MM.1S (cell line): ENCODE data around the gene TNFSF4.

Source experiments
- EZH2phosphoT487 ChIP-seq: fragments of 300-600 bp; sonication (generic); IDR thresholded peaks from 2 replicates; pipeline ENCODE4 v1.6.1; 2018; ENCODE audit warnings: antibody characterized with exemption, low read length
- TF ChIP-seq, protein P1 (sequence below): fragments of 300-600 bp; sonication (generic); IDR thresholded peaks from 2 replicates; pipeline ENCODE4 v1.5.1; 2016; ENCODE audit warnings: antibody characterized with exemption, low read length, mixed read lengths

DNA sequence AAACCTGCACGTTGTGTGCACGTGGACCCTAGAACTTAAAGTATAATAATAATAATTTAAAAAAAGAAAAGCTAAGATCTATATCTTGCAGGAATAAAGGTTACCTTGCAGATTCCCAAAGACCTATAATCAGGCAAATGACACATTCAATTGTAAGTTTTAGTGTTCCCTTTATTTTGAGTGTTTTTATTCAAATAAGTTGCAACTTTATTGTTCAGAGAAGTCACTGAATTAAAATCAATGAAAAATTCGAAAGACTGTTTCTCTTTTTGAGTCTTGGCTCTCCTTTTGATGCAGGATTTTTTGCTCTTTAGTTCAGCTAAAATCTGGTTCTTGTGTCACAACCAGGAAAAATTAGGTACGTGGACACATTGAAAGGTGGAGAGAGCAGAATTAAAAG is 27.8 kb upstream of the TNFSF4 start:
- TF ChIP-seq, protein P1, sequence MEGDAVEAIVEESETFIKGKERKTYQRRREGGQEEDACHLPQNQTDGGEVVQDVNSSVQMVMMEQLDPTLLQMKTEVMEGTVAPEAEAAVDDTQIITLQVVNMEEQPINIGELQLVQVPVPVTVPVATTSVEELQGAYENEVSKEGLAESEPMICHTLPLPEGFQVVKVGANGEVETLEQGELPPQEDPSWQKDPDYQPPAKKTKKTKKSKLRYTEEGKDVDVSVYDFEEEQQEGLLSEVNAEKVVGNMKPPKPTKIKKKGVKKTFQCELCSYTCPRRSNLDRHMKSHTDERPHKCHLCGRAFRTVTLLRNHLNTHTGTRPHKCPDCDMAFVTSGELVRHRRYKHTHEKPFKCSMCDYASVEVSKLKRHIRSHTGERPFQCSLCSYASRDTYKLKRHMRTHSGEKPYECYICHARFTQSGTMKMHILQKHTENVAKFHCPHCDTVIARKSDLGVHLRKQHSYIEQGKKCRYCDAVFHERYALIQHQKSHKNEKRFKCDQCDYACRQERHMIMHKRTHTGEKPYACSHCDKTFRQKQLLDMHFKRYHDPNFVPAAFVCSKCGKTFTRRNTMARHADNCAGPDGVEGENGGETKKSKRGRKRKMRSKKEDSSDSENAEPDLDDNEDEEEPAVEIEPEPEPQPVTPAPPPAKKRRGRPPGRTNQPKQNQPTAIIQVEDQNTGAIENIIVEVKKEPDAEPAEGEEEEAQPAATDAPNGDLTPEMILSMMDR = no peak
- TF ChIP-seq EZH2phosphoT487 = no peak
